GM12874 (cell line): ENCODE results near the gene ELK1.
A peak's percentile ranks its signal among the peaks of the same experiment; 100 is the strongest.

Source experiments
- TF ChIP-seq, protein P1 (sequence below): IDR thresholded peaks from 2 replicates; pipeline ENCODE4 v1.5.1; 2011; ENCODE audit warnings: low read depth, mild to moderate bottlenecking, control low read depth, low read length, moderate library complexity; ENCODE audit not compliant: insufficient read depth

ELK1 gene

DNA sequence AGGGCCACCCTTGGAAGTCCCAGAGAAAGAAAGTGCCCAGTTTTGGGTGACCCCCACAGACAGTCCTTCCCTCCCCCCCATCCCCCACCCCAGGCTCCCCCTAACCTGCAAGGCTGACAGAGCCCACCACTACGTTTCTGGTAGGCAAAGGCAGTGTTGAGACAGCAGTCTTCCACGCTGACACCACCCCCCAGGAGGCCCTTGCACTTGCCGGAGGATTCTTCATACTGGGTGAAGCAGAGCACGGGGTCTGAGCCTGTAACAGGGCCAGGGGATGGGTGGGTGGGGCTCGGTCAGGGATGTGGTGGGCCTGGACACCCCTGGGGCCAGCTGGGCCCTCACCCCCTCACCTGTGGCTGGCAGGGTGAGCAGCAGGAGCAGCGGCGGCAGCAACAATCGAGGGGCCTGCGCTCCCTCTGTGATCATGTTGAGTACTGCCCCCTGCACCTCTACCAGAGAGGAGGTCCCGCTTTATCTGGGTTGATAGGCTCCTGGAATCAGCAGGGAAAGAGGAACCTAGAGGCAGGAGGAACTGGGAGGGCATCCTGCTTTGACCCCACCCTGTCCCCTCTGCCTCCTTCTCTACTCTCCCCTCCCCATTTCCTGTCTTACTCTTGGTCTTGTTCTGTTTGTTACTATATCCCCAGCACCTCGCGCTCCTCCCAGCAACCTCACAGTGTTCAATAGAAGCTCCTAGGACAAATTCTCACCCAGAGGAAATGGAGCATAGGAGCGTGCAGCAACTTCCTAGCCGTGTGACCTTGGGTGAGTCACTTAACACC, 20.8 kb downstream of the ELK1 start, which contains the start of gene CFP:
TSS of gene CFP (minus strand) at position 512 of the 782 bp plus-strand sequence. CDS start at position 426, 86 bp downstream.
- TF ChIP-seq, protein P1, sequence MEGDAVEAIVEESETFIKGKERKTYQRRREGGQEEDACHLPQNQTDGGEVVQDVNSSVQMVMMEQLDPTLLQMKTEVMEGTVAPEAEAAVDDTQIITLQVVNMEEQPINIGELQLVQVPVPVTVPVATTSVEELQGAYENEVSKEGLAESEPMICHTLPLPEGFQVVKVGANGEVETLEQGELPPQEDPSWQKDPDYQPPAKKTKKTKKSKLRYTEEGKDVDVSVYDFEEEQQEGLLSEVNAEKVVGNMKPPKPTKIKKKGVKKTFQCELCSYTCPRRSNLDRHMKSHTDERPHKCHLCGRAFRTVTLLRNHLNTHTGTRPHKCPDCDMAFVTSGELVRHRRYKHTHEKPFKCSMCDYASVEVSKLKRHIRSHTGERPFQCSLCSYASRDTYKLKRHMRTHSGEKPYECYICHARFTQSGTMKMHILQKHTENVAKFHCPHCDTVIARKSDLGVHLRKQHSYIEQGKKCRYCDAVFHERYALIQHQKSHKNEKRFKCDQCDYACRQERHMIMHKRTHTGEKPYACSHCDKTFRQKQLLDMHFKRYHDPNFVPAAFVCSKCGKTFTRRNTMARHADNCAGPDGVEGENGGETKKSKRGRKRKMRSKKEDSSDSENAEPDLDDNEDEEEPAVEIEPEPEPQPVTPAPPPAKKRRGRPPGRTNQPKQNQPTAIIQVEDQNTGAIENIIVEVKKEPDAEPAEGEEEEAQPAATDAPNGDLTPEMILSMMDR = no peak

DNA sequence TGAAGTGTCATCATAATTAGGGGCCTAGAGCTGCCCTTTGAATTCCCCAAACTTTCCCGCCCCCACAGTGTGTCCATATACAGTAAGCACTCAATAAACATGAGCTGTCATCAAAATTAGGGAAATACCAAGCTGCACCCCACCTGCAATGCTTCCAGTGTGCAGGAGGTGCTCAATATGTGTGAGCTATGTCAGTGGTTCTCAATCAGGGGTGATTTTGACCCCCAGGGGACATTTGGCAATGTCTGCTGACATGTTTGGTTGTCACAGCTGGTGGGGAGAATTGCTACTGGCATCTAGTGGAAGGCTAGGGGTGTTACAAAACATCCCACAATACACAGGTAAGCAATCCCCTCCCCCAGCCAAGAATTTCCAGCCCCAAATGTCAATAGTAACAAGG, 21.4 kb downstream of the ELK1 start:
- TF ChIP-seq, protein P1 = peak; percentile 21; the same call in 1 of the 2 replicates

DNA sequence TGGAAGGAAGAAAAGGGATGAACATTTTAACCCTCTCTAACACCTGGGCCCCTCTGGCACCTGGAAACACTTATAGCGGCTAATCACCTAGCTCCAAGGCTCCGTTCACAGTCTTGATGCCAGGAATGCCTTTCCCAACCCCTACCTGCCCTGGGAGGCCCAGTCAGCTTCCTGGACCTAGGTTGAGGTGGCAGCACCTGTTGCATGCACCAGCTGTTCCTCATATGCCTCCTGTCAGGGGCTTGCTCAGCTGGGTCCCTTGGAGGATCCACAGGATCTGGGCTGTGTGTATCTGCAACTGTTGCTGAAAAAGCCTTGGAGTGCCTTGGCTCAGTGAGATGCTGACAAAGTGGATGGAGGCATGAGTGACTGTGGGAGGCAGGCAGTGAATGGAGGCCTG, 25.0 kb downstream of the ELK1 start:
- TF ChIP-seq, protein P1 = no peak

DNA sequence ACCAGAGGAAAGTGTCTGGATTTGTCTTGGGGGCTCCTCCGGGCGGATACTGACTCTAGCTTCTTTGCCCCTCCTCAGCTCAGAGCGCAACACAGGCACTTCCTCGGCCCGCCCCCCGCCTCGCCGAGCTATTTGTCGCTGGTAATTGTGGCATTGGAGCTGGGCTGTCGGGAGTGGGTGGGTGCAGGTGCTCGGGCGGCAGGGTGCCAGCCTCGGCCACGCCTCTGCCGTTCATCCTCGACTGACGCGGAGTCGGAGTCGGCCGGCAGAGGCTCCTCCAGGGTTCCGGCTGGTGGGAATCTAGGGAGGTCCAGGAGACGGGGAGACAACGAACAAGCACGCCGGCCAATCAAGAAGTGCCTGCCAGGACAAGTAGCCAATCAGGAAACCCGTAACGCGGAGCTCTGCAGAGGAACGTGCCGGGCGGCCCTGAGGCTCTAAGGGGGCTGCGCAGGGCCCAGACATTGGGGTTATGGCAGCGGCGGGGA, 26.8 kb downstream of the ELK1 start:
- TF ChIP-seq, protein P1 = no peak

DNA sequence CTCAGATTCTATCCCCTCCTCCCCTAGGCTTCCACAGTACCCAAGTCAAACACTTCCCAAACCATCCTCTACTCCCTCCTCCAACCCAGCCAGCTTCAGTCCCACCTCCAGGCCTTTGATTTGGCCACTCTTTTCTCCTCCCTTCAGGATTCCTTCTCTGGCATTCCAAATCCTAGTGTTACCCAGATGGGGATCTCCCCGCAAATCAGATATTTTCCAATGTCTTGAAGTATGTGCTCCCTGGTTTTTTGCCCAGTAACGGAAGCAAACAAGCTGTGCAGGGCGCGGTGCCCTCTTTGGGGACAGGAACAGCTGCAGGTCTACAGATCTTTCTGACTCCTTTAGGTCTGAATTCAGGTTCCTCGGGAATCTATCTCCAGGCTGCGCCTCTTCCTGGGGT, 28.5 kb downstream of the ELK1 start:
- TF ChIP-seq, protein P1 = no peak

DNA sequence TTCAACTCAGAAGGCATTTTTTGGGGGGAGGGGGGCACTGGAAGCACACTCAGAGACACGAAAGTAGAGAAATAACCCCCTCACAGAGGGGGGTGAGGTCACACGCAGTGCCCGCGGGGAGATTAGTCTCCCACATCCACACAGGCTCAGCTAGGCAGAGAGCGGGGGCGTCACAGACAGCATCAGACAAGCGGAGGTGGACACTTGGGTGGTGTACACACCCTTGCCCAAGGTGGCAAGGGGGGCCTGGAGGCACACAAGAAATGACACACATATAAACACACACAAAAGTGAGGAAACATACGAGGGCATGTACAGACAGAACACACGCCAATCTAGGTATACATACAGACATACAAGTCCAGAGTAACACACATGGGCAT, 30.1 kb downstream of the ELK1 start:
- TF ChIP-seq, protein P1 = no peak

DNA sequence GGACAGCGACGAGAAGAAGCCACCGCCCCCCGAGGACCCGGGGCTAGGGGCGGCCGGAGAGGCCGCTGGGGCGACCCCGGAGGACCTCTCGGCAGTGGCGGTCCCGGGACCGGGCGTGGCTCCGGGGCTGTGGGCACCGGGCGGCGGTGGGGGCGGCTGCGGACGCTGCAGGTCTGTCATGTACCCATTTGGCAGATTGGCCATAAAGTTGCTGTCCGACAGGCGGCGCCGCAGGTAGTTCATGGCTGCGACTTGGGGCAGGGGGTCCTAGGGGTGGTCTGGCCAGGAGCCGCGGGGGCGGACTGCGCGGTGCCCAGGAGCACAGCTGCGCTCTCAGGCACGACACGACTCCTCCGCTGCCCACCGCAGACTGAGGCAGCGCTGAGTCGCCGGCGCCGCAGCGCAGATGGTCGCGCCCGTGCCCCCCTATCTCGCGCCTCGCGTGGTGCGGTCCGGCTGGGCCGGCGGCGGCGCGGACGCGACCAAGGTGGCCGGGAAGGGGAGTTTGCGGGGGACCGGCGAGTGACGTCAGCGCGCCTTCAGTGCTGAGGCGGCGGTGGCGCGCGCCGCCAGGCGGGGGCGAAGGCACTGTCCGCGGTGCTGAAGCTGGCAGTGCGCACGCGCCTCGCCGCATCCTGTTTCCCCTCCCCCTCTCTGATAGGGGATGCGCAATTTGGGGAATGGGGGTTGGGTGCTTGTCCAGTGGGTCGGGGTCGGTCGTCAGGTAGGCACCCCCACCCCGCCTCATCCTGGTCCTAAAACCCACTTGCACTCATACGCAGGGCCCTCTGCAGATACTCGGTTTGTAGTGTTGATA, 30.7 kb downstream of the ELK1 start, which contains the start of gene SYN1:
TSS of gene SYN1 (minus strand) at position 372 of the 817 bp plus-strand sequence. CDS start at position 243, 129 bp downstream.
- TF ChIP-seq, protein P1 = peak; percentile 57
